B cell (primary cell): Measurements from ENCODE around the gene ERN2. TPM values are rescaled to one million over a fixed set of nuclear protein-coding genes. Genes with fewer than 3 reads are reported as not detected.

Experiments
- ATAC-seq: fragments of 200-7000 bp; cut with Tn5 transposase; one replicate; pipeline ENCODE4 v1.10.0; 2021; ENCODE audit warnings: low read depth, mild to moderate bottlenecking, moderate number of reproducible peaks, moderate library complexity
- CTCF ChIA-PET: fragments of 350-600 bp; sonication (Branson Sonifier 250); formaldehyde crosslinking; loops from one replicate; lab custom pipeline; 2021; ENCODE audit warnings: antibody characterized with exemption, inconsistent platforms; lab: Charles Lee
- POLR2A ChIA-PET: fragments of 350-600 bp; sonication (Branson Sonifier 250); formaldehyde crosslinking; loops from one replicate; lab custom pipeline; 2021; ENCODE audit warnings: antibody characterized with exemption; lab: Charles Lee
- DNase-seq: peaks from one replicate; pipeline ENCODE4 v3.0.0; 2013
- H2AFZ ChIP-seq: 2 replicates; pipeline ENCODE4 v1.6.1; 2012; ENCODE audit warnings: mild to moderate bottlenecking, low read depth, low read length; ENCODE audit not compliant: insufficient read depth, poor library complexity, severe bottlenecking
- H3K27ac ChIP-seq, 2 donors: 1 replicate in 1 of 2; 2 replicates in 1 of 2; pipeline ENCODE4 v1.5.1; 2012 to 2013; ENCODE audit warnings: low read length in 2 of 2, mild to moderate bottlenecking in 2 of 2, moderate library complexity in 1 of 2
- H3K27me3 ChIP-seq, 4 experiments: fragments of 200-600 bp in 1 of 4; sonication (generic) in 1 of 4; replicated peaks in 1 of 4; 1 replicate in 2 of 4; 2 replicates in 2 of 4; pipeline versions ENCODE4 v1.6.1 to v1.7.0; 2013 to 2016; ENCODE audit warnings: low read length in 3 of 4, mild to moderate bottlenecking in 2 of 4, mixed read lengths in 1 of 4, moderate library complexity in 1 of 4; ENCODE audit not compliant: insufficient read depth in 4 of 4, control insufficient read depth in 3 of 4; ENCODE audit errors: control extremely low read depth in 1 of 4
- H3K36me3 ChIP-seq, 2 experiments: replicated peaks in 1 of 2; 1 replicate in 1 of 2; 2 replicates in 1 of 2; pipeline versions ENCODE4 v1.6.1 to v1.7.1; 2013; ENCODE audit warnings: low read length in 1 of 2; ENCODE audit not compliant: insufficient read depth in 2 of 2, control insufficient read depth in 1 of 2; ENCODE audit errors: control extremely low read depth in 1 of 2, extremely low read depth in 1 of 2
- H3K4me1 ChIP-seq, 2 donors: fragments of 200-600 bp in 1 of 2; sonication (generic) in 1 of 2; 1 replicate in 1 of 2; 2 replicates in 1 of 2; pipeline versions ENCODE4 v1.5.1 to v1.6.1; 2013 to 2017; ENCODE audit warnings: low read length in 2 of 2; ENCODE audit not compliant: control insufficient read depth in 2 of 2, insufficient read depth in 2 of 2
- H3K4me2 ChIP-seq: replicated peaks from 2 replicates; pipeline ENCODE3; 2012; ENCODE audit warnings: mild to moderate bottlenecking, low read depth, low read length; ENCODE audit not compliant: poor library complexity, severe bottlenecking
- H3K4me3 ChIP-seq, 5 experiments: fragments of 200-600 bp in 1 of 5; sonication (generic) in 1 of 5; 1 replicate in 3 of 5; 2 replicates in 2 of 5; pipeline versions ENCODE4 v1.5.1 to v1.7.0; 2011 to 2016; ENCODE audit warnings: low read length in 4 of 5, mild to moderate bottlenecking in 4 of 5, low read depth in 2 of 5, control low read depth in 1 of 5, moderate library complexity in 1 of 5; ENCODE audit not compliant: insufficient read depth in 1 of 5; ENCODE audit errors: control extremely low read depth in 1 of 5, extremely low read depth in 1 of 5
- H3K79me2 ChIP-seq: fragments of 200-600 bp; sonication (generic); one replicate; pipeline ENCODE4 v1.6.0; 2016; ENCODE audit warnings: low read length; ENCODE audit not compliant: control insufficient read depth, insufficient read depth
- H3K9ac ChIP-seq: fragments of 200-600 bp; sonication (generic); 2 replicates; pipeline ENCODE4 v1.6.1; 2017; ENCODE audit warnings: mild to moderate bottlenecking, low read length, moderate library complexity
- H3K9me3 ChIP-seq, 3 donors: one replicate each; pipeline versions ENCODE4 v1.6.1 to v1.7.1; 2013; ENCODE audit warnings: low read length in 2 of 3; ENCODE audit not compliant: control insufficient read depth in 2 of 3, insufficient read depth in 1 of 3; ENCODE audit errors: control extremely low read depth in 1 of 3
- H4K20me1 ChIP-seq: 2 replicates; pipeline ENCODE4 v1.6.0; 2012; ENCODE audit warnings: mild to moderate bottlenecking, low read length; ENCODE audit not compliant: insufficient read depth, control insufficient read depth, poor library complexity, severe bottlenecking
- H3K27ac Mint-ChIP-seq: one replicate; pipeline ENCODE4 v1.8.0; 2021; ENCODE audit warnings: mixed read lengths
- H3K27me3 Mint-ChIP-seq: one replicate; pipeline ENCODE4 v1.8.0; 2021; ENCODE audit warnings: mixed read lengths
- H3K4me1 Mint-ChIP-seq: one replicate; pipeline ENCODE4 v1.8.0; 2021; ENCODE audit warnings: mixed read lengths
- H3K4me3 Mint-ChIP-seq: one replicate; pipeline ENCODE4 v1.8.0; 2021; ENCODE audit warnings: mixed read lengths
- H3K9me3 Mint-ChIP-seq: one replicate; pipeline ENCODE4 v1.8.0; 2022; ENCODE audit warnings: mixed read lengths; ENCODE audit not compliant: insufficient read depth
- CTCF ChIP-seq: fragments of 200-600 bp; IDR thresholded peaks from one replicate; pipeline ENCODE4 v1.8.0; 2022; ENCODE audit warnings: antibody characterized with exemption, mild to moderate bottlenecking
- EZH2 ChIP-seq: IDR thresholded peaks from 2 replicates; pipeline ENCODE4 v1.6.1; 2012; ENCODE audit warnings: borderline replicate concordance, low read depth, mild to moderate bottlenecking, moderate library complexity, low read length; ENCODE audit not compliant: insufficient read depth, poor library complexity, severe bottlenecking
- WGBS: methylation state at CpG from one replicate; pipeline ENCODE4 v1.1.5; 2013; ENCODE audit warnings: missing lambda C conversion rate; ENCODE audit not compliant: insufficient coverage; 5-methylcytosine and 5-hydroxymethylcytosine counted together
- intact Hi-C: fragments of 100-400 bp; cut with micrococcal nuclease; formaldehyde crosslinking; loops from one replicate; pipeline ENCODE4 v1.10.0; 2022
- polyA plus RNA-seq: library from polyadenylated mRNA; depleted of rRNA; stranded (reverse); fragments of >200 nt; gene quantifications from 2 replicates; pipeline ENCODE4 v1.2.3, GENCODE V29; 2012
- total RNA-seq, 2 donors: library from RNA; stranded (reverse); fragments of 120-200 nt in 1 of 2; gene quantifications; 1 replicate in 1 of 2; 2 replicates in 1 of 2; pipeline versions ENCODE4 v1.2.3 to v1.2.4, GENCODE V29; 2013 to 2022

Gene ERN2
- total and polyA plus RNA-seq, 2 donors (not counting 1 experiment from before 2014, with no cell fraction given): not detected

GRCh38 chr16:23742766-23743165 lies 29.7 kb upstream of the ERN2 start:
- WGBS: 60% methylated on average over 1 of the region's 4 CpGs
- Mint-ChIP-seq H3K4me3 (no peak overlapping the region), H3K27me3 (peaks cover 43% of the 10 kb centered on the region), H3K27ac (no peak overlapping the region), H3K9me3 (peaks cover 3% of the 10 kb centered on the region), H3K4me1 (no peaks in the 10 kb centered on the region)
- Histone ChIP-seq H3K9me3 (peaks cover 0 to 3% (median 2%) of the 10 kb centered on the region in 3 donors), H3K36me3 (no peaks in the 10 kb centered on the region), H4K20me1 (no peaks in the 10 kb centered on the region), H3K4me1 (no peaks in the 10 kb centered on the region), H2AFZ (no peak overlapping the region), H3K27me3 (peaks cover 0 to 9% (median 6%) of the 10 kb centered on the region in 4 experiments), H3K4me3 (no peak overlapping the region), H3K27ac (no peak overlapping the region), H3K4me2 (no peak overlapping the region), H3K79me2 (no peaks in the 10 kb centered on the region), H3K9ac (no peak overlapping the region)
- no peak for ATAC-seq
- POLR2A ChIA-PET: interaction anchor here (0.7 kb wide), 1 partner anchor 62 kb away, joined by 3 read pairs; no protein-coding TSS in a partner anchor
- DNase-seq: no peak
- CTCF ChIA-PET: no interaction called here
- intact Hi-C loops: no loop called here
- TF ChIP-seq EZH2: no peak
- TF ChIP-seq CTCF: no peak

- Mint-ChIP-seq H3K4me1 (no peaks in the 10 kb centered on the region), H3K27me3 (peaks cover 37% of the 10 kb centered on the region), H3K4me3 (no peak overlapping the region), H3K27ac (no peak overlapping the region), H3K9me3 (peaks cover 3% of the 10 kb centered on the region)
- peaks cover 0 to 3% (median 0%) of the 10 kb centered on the region in 3 donors for H3K9me3 ChIP-seq
- no peak overlapping the region for H3K4me3 ChIP-seq
- ChIA-PET POLR2A (interaction anchor here (0.7 kb wide), 1 partner anchor 63 kb away, joined by 3 read pairs; no protein-coding TSS in a partner anchor), CTCF (interaction anchor here (0.7 kb wide), 1 partner anchor 510 kb away, joined by 3 read pairs; no protein-coding TSS in a partner anchor)
- TF ChIP-seq CTCF: no peak
- TF ChIP-seq EZH2: no peak
- peaks cover 0 to 9% (median 6%) of the 10 kb centered on the region in 4 experiments for H3K27me3 ChIP-seq
- H3K79me2 ChIP-seq: no peaks in the 10 kb centered on the region
- H3K27ac ChIP-seq: no peak overlapping the region
- intact Hi-C loops: no loop called here
- H2AFZ ChIP-seq: no peak overlapping the region
- no peak overlapping the region for H3K9ac ChIP-seq
- H3K4me1 ChIP-seq: no peaks in the 10 kb centered on the region
- DNase-seq (no peak), ATAC-seq (no peak)
- no peaks in the 10 kb centered on the region for H4K20me1 ChIP-seq
- WGBS: no CpG with 5 or more reads among the region's 2 CpGs
- no peak overlapping the region for H3K4me2 ChIP-seq
- H3K36me3 ChIP-seq: no peaks in the 10 kb centered on the region
These were observed 28.8 kb upstream of the ERN2 start for GRCh38 chr16:23741675-23742303.
